HG03571 (cell line): ENCODE data around the gene KCNC3.

Experiments
- ATAC-seq: cut with Tn5 transposase; IDR thresholded peaks from one replicate; pipeline ENCODE4 v1.9.1; 2021; ENCODE audit not compliant: unreplicated experiment

Gene KCNC3

DNA sequence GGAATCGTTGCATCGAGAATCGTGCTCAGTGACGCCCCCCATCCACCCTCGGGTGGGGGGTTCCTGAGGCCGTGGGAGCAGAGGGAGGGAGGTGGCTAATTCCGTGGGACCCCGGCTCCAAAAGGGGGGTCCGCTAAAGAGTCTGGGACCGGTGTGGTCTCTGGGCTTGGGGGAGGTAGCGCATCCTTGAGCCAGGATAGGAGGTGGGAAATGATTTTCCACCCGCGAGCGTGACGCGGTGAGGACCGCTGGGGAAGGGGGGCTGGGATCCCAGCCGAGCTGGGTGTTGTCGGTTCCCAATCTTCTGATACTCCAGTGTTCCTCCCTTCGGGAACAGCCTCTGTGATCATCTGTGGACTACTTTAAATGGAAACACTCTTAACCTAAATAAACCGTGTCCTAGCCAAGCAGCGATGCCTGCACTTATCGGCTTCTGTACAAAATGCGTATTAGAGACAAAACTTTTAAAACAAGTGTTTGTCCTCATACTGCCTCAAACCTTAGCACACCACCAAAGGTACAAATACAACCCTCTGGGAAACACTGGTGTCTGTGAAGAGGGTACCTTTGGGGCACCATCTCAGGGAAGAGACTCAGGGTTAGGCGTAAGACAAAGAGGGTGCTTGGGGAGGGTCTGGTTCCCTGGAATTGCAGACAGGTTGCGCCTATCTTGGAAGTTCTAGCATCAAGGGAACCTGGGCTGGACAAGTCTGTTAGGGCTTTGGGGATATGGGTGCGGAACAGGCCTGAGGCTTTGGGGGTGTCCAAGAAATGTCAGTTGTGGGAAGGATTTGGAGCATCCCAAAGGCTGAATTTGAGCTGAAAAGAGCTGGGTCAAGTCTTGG is 16.0 kb downstream of the KCNC3 start:
- no peak for ATAC-seq

DNA sequence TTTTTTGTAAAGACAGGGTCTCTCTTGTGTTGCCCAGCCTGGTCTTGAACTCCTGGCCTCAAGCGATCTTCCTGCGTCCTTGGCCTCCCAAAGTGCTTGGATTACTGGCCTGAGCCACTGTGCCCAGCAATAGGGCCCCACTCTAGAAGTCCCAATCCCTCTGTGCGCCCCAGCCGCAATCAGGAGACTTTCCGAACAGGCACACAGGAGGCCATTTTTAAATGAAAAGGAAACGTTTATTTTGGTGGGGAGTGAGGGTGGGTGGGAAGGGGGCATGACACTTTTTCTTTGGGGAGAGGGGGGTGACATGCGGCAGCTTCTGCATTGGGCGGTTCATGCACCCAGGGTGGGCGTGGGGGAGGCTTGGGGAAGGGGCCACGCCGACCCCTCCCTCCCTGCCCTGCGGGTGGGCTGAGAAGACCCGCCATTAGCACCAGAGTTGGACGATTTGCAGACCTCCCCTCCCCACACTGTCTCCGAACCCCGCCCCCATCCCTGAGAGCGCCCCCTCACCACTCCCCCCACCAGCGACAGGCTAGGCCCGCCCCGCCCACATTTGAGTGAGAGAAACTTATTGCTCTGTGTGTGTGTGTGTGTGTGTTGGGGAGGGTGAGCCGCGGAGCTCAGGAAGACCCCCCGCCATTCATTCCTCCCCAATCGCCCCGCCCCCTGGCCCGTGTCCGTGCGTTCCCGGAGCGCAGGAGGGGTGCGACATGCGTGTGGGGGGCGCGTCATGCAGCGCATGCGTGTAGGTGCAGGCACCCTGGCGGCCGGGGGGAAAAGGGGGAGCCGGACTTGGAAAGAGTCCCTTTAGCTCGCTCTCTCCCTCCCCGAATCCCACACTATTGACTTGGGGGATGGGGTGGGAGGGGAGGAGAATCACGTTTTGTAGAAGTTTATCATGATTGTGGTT is 17.2 kb downstream of the KCNC3 start:
- no peak for ATAC-seq

DNA sequence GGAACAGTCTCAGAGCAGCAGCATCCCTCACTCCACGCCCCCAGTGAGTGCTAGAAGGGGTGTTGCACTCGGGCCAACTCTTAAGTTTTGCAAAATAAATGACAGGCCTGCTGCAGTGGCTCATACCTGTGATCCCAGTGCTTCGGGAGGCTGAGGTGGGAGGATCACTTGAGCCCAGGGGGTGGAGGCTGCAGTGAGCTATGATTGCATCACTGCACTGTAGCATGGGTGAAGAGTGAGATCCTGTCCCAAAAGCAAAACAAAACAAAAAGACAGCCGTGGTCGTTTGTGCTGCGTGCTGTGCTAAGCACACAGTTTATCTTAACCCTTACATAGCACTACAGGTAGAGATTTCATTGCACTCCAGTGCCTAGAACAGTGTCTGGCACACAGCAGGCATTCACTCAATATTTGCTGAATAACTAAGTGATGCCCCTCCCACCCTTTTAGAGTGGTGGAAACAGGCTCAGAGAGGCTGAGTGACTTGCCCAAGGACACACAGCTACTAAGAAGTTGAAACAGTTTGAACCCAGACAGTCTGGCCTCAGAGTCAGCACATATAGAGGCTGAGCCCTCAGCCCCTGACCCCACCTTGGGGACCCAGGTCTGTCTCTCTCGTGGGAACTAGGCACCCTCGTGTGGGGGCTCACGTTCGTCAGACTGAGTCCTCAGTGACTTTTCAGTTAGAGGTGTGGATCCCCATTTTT is 18.3 kb downstream of the KCNC3 start:
- ATAC-seq = no peak

DNA sequence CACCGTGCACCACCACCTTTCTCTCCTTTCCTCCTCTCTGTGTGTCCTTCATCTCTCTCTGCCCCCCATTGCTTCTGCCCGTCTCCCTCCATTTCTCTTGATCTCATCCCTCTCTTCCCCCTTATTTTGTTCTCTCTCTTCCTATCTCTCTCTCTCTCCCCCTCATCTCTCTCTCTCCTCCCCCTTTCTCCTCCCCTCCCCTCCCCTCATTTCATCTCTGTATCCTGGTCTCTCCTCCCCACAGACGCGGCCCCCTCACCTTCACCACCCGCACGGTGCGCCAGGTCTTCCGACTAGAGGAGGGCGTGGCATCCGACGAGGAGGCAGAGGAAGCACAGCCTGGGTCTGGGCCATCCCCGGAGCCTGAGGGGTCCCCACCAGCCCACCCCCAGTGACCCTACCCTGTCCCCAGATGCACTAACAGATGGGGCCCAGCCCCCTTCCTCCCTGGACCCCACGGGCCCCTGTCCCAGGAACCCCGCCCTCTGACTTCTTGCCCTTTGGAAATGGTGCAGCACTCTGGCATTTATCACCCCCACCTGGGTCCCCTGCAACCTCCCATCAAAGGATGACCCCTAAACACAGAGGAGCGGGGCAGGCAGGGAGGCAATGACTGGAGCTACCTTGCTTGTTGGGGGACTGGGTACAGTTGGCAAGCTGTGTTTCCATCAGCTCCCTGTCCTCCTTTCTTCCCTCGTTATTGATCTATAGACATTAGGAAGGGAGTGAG is 19.6 kb downstream of the KCNC3 start:
- ATAC-seq = no peak

DNA sequence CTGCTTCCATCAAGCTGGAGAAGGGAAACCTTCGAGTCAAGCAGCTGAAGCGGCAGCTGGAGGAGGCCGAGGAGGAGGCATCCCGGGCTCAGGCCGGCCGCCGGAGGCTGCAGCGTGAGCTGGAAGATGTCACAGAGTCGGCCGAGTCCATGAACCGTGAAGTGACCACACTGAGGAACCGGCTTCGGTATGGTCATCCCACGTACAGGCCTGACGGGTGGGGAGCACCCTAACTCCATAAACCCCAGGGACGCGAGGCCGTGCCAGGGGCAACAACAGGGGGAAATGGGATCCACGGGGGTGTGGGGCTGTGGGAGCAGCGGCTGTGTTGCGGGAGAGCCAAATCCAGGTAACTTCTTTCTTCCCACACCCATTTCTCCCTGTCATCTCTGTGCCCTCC is 20.2 kb downstream of the KCNC3 start:
- ATAC-seq = no peak

DNA sequence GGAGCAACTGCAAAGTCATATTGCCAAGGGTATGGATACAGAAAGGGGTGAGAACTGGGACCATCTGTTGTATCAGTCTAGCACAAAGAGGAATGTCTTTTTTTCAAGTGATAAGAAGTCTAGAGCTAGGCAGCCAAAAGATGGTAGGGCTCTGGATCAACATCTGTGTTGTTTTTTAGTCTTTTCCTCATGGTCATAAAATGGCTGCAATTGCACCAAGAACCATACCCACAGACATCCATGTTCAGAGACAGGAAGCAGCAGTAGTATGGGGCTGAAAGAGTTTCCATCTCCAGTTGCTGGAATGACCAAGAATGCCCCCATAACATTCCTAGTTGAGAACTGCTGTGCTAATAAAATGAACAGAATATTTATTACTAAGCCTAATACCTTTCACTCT is 25.6 kb downstream of the KCNC3 start:
- ATAC-seq = no peak

DNA sequence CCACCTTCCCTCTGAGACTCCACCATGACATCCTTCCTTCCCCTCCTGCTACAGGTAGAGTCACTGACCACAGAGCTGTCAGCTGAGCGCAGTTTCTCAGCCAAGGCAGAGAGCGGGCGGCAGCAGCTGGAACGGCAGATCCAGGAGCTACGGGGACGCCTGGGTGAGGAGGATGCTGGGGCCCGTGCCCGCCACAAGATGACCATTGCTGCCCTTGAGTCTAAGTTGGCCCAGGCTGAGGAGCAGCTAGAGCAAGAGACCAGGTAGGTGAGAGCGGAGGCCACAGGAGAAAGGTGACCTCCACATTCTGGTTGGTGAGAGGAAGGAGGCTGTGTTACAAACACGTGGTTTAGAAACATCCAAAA is 27.6 kb downstream of the KCNC3 start:
- ATAC-seq = no peak

DNA sequence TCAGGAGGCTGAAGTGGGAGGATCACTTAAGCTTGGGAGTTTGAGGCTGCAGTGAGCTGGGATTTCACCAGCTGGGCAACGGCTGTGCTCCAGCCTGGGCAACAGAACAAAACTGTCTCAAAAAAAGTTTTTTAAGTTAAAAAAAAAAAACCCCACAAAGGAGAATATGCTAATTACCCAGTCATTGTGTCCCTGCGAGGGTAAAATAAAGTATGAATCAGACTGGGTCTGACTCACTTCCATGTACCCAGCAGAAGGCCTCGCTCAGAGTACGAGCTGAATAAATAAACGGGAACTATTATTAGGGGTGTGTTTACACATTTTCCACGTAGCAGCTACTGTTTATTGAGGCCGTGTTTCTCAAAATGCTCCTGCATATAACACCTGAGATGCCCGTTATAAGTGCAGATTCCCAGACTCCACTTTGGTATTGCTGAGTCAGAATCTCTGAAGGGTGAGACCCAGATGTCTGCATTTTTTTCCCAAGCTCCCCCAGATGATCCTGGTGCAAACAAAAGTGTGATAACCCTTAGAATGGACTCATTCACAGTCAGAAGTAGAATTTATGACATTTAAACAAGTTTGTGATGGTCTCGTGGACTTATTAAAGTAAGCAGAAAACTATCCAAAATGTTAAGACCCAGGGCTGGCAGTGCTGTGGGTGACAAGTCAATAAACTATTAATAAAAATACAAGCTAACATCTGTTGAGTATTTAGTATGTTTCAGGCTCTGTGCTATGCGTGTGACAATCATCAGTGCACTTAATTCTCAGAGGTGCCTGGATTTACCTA is 28.2 kb downstream of the KCNC3 start:
- ATAC-seq = no peak

DNA sequence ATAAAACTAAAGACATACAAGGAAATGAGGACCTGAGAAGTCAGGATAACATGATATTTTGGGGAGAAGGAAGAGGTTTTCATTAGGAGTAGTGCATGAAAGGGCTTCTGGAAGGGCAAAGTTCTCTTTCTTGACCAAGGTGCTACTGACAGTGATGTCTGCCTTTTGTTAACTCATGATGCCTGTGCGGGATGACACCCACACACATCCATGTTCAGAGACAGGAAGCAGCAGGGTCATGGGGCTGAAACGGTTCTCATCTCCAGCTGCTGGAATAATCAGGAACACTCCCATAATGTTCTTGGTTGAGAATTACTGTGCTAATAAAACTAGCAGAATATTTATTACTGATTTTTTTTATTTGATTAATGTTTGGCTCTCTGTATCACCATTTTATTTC is 29.1 kb downstream of the KCNC3 start:
- ATAC-seq = no peak

DNA sequence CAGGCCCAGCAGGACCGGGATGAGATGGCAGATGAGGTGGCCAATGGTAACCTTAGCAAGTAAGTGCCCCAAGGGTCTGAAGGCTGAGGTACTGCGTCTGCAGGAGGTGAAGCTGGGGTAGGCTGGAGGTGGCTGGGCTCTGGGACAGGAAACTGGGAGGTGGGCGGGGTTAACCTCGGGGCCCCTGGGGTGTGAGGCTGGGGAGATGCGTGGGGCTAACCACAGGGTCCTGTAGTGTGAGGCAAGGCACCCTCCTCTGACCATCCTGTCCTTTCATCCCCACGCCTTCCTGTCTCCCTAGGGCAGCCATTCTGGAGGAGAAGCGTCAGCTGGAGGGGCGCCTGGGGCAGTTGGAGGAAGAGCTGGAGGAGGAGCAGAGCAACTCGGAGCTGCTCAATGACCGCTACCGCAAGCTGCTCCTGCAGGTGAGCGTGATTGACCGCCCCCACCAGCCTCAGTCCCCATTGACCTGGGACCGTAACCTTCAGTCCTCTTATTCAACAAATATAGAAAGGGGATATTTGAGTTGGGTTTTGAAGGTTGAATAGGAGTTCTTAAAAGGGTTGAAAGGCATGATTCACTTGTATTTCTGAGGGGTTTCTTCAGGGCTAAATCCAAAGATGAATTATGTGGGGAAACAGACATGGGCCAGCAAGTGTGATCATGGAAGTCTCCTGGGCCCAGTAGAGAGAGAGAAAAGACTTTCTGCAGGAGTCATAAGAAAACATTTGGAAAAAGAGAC is 35.7 kb downstream of the KCNC3 start:
- no peak for ATAC-seq

DNA sequence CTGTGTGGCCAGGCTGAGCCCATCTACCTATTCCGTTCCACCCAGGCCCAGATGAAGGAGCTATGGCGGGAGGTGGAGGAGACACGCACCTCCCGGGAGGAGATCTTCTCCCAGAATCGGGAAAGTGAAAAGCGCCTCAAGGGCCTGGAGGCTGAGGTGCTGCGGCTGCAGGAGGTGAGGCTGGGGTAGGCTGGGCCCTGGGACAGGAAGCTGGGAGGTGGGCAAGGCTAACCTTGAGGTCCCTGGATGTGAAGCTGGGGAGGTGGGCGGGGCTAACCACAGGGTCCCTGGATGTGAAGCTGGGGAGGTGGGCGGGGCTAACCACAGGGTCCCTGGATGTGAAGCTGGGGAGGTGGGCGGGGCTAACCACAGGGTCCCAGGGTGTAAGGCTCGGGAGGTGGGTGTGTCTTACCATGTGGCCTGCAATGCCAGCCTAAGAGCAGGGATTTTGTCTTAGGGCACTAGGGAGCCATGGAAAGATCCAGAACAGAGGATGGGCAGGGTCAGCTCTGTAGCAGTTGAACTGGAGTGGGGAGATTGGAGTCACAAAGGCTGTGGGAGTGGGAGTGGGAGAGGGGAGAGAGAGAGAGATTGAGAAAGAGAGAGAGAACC is 36.9 kb downstream of the KCNC3 start:
- no peak for ATAC-seq

DNA sequence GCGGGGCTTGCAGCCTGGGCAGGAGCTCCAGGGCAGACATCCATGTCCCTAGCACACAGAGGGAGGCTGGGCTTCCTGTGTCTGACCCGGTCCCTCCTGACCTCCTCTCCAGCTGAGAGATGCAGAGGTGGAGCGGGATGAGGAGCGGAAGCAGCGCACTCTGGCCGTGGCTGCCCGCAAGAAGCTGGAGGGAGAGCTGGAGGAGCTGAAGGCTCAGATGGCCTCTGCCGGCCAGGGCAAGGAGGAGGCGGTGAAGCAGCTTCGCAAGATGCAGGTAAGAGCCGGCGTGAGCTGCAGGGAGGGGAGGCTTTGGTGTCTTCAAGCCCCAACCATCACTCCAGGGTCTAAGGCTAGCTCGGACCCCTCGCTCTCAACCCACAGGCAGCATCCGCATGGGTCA is 38.4 kb downstream of the KCNC3 start:
- ATAC-seq = no peak

DNA sequence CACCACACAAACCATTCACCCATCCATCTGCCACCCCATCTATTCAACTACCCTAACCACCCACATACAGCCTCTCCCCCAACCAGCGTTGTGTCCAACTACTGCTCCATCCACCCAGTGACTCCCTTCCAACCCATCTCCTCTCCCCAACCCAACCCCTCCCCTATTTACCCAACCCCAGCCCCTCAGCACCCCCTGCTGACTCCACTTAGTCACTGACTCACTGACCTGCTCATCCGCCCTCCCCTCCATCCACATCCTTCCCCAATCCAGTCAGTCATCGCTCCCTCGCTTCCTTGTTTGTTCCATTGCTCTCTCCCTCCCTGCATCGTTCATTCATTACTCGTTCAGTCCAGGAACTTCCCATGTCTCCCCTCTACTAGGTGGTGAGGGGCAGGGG is 39.2 kb downstream of the KCNC3 start:
- ATAC-seq = no peak

DNA sequence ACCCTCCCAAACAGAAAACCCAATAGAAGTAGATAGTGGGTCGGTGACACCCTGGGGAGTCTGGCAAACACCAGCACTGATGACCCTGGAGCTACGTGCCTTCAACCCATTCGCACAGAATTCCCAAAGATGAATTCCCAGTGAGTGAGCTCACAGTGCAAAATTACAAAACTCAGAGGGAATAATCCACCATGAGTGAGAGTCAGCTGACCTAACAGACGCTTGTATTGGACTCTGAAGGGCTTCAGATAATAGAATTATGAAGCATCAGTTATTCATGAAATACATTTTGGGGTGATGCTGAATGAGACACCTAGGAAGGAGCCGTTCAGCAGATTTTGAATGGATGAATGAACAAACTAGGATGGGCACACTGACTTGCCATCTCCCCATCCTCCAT is 40.2 kb downstream of the KCNC3 start:
- no peak for ATAC-seq

DNA sequence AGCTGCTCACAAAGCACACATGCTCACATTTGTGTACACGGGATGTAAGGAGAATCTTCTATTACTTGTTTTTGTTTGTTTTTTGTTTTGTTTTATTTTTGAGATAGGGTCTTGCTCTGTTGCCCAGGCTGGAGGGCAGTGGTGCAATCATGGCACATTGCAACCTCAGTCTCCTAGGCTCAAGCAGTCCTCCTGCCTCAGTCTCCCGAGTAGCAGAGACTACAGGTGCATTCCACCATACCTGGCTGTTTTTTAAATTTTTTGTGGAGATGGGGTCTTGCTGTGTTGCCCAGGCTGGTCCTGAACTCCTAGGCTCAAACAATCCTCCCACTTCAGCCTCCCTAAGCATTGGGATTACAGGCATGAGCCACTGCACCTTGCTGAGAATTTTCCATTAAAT is 41.8 kb downstream of the KCNC3 start:
- no peak for ATAC-seq

DNA sequence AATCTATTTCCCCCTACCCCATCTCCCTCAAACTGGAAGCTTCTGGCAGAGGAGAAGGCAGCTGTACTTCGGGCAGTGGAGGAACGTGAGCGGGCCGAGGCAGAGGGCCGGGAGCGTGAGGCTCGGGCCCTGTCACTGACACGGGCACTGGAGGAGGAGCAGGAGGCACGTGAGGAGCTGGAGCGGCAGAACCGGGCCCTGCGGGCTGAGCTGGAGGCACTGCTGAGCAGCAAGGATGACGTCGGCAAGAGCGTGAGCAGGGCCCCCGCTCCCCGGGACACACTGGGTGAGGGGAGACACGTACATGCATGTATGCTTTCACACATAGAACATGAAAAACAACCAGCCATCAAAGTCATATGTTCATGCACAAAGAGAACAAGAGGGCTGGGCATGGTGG is 42.7 kb downstream of the KCNC3 start:
- no peak for ATAC-seq

DNA sequence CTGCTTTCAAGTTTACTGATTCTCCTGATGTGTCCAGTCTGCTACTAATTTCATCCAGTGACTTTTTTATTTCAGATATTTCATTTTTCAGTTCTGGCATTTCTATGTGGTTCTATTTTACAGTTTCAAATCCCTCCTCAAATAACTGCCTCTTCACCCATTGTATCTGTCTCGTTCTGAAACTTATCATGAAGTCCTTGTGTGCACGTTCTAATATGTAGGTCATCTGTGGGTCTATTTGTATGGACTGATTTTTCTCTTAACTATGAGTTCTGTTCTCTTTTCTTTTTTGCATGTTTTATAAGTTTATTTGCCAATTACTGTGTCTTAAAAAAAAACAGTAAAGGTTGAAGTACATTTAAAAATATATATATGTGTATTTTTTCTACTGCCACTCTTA is 43.3 kb downstream of the KCNC3 start:
- no peak for ATAC-seq

DNA sequence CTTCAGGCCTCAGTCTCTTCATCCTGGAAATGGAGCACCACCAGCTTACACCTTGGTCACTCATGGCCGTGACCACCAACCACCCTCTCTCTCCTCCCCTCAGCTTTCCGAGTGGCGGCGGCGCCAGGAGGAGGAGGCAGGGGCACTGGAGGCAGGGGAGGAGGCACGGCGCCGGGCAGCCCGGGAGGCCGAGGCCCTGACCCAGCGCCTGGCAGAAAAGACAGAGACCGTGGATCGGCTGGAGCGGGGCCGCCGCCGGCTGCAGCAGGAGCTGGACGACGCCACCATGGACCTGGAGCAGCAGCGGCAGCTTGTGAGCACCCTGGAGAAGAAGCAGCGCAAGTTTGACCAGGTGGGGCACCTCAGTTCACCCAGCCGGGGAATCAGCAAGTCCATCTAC is 47.7 kb downstream of the KCNC3 start:
- no peak for ATAC-seq

DNA sequence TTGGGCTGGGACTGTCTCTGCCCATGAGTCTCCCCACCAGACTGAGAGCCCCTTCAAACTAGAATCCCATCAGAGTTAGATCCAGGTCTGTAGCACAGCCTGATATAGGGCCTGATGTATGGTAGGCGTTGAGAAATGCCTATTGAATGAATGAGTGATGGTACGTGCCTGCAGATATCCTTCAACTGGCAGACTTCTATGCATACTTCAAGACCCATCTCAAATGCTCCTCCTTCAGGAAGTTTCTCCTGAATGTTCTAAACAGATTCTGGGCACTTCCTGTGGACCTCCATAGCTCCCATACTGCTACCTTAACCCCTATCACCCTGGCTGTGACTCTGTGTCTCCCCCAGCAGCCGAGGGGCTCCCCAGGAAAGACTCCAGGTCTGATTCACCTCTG is 48.2 kb downstream of the KCNC3 start:
- ATAC-seq = no peak
